ENCODE measurements around the gene MEGF11.

- TF ChIP-seq CTCF (IDR thresholded peaks at IDR 0.05; ENCODE audit: low read length) (no peak), EZH2 (IDR thresholded peaks at IDR 0.05; ENCODE audit: borderline replicate concordance, low read length) (no peak)
Observed at GRCh38 chr15:66110864-66111263, 142.7 kb downstream of the MEGF11 start.
